T-helper 9 cell (primary cell): Measurements from ENCODE around the gene CPED1.
"Not testable (repeated sequence)": the region's sequence is repeated elsewhere in the genome, so short reads cannot be mapped to it uniquely, and the experiment has no call there.

Experiments used
- DNase-seq: peaks from one replicate; pipeline ENCODE4 v3.0.0-alpha.2; 2020

The CPED1 gene

DNA sequence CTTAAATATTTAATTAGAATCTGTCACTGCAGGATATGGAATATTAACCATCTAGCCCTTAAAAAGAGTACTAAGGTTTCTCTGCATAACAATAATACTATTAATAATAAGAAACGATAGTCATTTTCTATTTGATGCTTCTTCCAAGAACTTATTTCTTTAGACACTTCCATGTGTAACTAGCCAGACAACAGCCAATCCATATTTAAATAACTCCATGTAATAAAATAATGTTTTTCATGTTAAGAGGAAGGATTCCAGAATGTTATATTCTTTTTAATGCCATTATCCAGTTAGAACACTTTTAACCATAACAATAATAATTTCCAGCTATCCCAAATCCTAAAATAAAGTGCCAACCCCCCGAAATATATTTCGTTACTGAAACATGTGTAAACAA, 170.2 kb downstream of the CPED1 start:
- no peak for DNase-seq

DNA sequence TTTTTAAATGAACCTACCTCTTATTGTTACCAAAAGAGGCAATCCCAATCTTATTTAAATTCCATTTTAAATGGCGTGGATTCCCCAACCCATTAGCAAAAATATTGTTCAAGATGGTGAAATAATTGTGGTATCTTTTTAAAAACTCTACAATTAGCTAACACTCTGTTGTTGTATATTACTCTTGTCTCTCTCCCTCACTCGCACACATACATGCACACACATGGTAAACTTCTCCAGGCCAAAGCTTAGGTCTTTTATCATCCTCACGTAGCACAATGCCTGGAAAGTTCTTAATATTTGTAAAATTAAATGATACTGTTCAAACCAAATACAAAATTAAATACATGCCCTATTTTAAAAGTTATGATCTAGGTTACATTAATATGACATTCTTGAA, 171.0 kb downstream of the CPED1 start:
- no peak for DNase-seq

- no peak for DNase-seq
These were observed 171.9 kb downstream of the CPED1 start for GRCh38 chr7:121160150-121161008.

DNA sequence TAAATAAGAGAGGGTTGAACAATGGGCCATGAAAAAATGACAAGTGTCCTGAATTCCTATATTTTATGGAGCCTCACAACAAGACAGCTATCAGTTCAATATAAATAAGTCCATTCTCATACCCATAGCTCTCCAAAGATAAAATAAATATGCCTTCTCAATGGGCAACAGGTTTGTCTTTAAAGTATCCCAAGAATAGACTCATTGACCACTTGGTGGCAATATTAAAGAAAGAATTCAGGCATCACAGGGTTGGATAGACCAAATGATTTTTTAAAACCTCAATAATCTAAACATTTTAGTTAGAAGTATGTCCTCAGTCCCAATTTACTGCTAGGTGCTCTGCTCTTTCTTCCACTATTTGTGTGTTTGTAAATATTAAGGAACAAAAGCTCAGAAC, 175.2 kb downstream of the CPED1 start:
- DNase-seq = no peak

- no peak for DNase-seq
These were observed 175.7 kb downstream of the CPED1 start for GRCh38 chr7:121164247-121164646.

DNA sequence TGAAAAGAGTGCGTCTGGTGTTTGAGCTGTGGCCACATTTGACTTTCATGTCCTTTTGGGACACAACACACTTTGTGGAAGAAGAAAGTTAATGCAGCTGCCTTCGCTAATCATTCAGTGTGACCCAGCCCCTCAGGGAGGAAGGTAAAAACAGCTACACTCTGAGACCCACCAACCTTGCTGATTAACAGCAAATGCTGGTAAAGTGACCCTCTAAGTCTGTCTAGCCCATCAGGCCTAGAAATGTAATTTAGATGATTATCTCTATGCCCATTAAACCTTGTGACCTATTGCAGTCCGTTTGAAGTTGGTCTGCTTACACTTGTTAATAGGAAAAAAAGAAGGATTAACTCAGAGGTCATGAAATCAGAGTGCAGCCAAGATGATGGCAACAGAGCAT, 178.4 kb downstream of the CPED1 start:
- no peak for DNase-seq

GRCh38 chr7:121167971-121168370, 179.5 kb downstream of the CPED1 start:
- DNase-seq = no peak

DNA sequence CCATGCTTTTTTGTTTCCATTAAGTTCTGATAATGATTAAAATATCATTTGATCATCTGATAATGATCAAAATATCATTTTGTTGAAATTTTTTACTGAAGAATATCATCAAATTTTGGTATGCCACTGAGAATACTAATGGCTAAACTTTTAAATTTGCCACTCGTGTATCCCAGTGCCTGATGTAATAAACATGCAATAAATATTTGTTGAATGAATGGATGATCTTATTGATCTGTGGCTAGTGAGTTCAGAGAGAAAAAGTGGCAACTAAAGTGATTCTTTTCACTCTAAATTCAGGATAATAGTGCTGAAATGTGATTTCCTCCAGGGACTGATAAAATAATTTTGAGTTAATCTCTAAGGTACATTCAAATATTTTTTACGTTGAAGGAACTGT, 181.0 kb downstream of the CPED1 start:
- DNase-seq = no peak

DNA sequence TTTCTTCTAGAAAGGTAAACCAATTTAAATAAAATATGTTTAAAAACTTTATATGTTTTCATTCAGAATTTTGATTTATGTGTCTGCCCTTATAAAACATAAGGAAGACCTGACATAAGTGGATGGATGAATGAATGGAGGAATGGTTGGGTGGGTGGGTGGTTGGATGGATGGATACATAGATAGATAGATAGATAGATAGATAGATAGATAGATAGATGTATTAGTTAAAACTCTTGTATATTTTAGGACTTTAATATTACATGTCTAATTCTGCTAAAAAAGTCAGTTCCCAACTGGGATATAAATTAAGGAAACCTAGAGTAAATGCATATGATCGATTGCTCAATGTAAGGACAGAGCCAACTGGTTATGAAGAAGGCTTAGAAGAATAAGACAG, 184.0 kb downstream of the CPED1 start:
- no peak for DNase-seq

DNA sequence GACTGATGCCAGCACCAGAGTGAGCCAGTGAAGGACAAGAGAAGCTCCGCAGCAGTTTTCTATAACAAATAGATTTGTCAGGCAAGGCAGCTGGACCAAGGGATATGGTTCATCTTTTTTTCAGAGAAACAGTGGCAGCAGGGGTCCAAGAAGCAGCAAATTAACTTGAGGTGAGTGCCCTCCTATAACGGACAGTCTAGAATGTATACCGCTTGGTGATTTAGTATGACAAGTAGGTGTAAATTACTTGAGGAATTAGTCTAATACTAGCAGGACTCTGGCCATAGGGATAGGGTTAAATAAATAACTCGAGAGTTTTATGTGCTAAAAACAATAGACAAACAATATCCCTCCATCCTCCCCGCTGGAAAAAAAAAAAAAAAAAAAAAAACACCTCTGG, 187.3 kb downstream of the CPED1 start:
- no peak for DNase-seq

DNA sequence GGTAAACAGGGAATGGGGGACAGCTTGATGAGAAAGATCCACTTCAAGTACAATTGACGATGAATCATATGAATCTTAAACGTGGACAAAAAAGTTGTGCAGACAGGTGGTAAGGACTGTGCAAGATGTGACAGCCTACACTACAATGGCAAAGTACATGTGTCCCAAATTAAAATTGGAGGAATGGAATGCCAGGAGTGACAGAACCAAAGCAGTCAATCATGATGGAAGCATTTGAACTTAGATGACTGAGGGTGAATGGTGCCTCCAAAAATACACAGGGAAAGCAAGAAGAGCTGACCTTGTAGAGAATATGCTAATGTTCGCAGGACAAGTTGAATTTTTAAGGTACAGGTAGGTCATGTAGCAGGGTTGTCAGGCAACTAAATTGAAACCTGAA, 189.9 kb downstream of the CPED1 start:
- DNase-seq = no peak

DNA sequence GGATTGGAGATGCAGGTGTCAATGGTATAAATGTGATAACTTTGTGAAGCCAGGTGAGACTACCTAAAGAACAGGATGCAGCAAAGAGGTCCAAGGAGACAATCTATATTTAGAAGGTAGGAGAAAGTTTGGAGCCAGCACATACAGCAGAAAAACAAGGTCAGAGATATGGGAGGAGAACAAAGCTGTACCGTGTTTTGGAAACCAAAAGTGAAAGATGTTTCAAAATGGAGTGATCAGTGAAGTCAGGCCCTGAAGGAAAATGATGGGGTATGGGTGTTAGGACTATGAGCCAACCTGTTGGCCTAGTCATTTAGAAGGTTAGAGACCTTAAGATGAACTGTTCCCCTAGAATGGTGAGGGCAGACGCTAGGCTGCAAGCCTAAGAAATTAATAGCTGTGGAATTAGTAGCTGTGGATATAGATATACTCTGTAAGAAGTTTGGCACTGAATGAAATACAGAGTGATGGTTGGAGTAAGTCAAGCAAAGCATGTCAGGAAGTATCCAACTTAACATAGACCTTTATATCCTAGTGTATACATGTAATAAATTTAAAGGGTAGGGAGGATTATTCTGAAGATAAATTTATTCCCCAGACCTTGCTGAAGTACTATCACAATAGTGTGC, 190.5 kb downstream of the CPED1 start:
- no peak for DNase-seq

GRCh38 chr7:121180436-121181063, 192.0 kb downstream of the CPED1 start:
- DNase-seq = no peak

- no peak for DNase-seq
These were observed 192.8 kb downstream of the CPED1 start for GRCh38 chr7:121181357-121181756.

GRCh38 chr7:121182281-121182680, 193.8 kb downstream of the CPED1 start:
- DNase-seq = no peak

GRCh38 chr7:121182902-121183301, 194.4 kb downstream of the CPED1 start:
- DNase-seq = no peak

- DNase-seq = not testable (repeated sequence)
These were observed 195.4 kb downstream of the CPED1 start for GRCh38 chr7:121183883-121184282.

GRCh38 chr7:121186746-121187145, 198.2 kb downstream of the CPED1 start:
- DNase-seq = no peak

GRCh38 chr7:121187222-121187621, 198.7 kb downstream of the CPED1 start:
- no peak for DNase-seq

- DNase-seq = no peak
These were observed 199.2 kb downstream of the CPED1 start for GRCh38 chr7:121187676-121188075.

GRCh38 chr7:121192834-121193233, 204.3 kb downstream of the CPED1 start:
- DNase-seq = no peak

DNA sequence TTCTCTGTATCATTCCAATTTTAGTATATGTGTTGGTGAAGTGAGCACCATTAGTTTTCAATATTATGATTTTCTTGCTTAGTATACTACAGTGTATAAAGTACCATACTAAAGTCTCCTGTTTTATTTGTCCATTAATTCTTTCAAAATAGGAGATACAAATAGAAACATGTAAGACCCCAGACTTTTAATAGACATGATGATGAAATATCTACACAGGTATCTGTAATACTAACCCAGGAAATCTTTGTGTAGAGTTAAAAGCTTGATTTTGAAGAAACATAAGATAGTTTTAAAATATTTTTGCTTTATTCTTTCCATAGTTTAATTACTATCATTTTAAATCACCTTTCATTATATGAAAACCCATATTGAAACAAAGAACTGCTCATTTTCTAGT, 206.5 kb downstream of the CPED1 start:
- no peak for DNase-seq

DNA sequence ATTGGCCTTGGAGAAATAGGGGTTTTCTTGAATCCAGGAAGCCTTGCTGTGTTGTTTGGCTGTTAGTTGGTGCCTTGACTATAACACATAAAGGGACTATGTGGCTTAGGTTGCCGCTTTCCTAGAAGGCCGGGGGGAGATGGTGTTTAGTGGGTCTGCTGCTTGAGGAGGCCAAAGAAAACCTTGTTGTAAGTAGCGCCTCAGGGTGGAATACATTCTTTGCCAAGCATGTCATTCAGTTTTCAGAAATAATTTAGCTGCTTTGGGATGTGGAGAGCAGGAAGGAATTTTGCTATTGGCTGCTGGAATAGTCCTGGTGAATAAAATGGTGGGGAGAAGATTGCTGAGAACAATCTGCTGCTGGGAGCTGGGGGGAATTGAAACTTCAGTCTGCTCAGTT, 207.4 kb downstream of the CPED1 start:
- no peak for DNase-seq

DNA sequence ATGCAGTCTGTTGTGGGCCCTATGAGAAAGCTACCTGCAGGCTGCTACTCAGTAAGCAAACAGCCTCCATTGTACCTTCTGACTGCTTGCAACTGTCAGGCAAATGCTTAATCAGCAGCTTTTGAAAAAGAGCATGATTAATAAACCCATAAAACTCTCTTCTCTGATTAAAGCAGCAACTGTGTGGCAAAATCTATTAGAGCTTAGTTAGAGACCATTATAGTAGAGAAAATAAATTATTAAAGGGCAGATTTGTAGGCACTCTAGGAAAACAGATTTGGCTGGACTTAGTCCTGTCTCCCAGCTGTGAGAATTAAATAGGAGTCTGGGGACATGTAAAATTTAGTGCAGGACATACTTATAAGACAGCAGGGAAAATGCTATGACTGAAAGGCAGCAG, 207.8 kb downstream of the CPED1 start:
- DNase-seq = no peak
